Spleen (tissue), 11 donors: ENCODE data around the gene RGS10. TPM values are rescaled to one million over a fixed set of nuclear protein-coding genes. Genes with fewer than 3 reads are reported as not detected.

ENCODE experiments used
- DNase-seq: peaks from one replicate; pipeline ENCODE4 v3.0.0-alpha.2; 2020
- H3K27ac ChIP-seq, 8 donors: fragments of 200-600 bp; sonication (generic) in 7 of 8; 1 replicate in 4 of 8; 2 replicates in 4 of 8; pipeline versions ENCODE4 v1.5.0 to v1.8.0; 2016 to 2021; ENCODE audit warnings: inconsistent platforms in 4 of 8, mild to moderate bottlenecking in 4 of 8, moderate library complexity in 1 of 8
- H3K27me3 ChIP-seq, 7 donors: fragments of 200-600 bp; sonication (generic) in 6 of 7; replicated peaks in 1 of 7; 1 replicate in 4 of 7; 2 replicates in 3 of 7; pipeline versions ENCODE4 v1.5.0 to v1.8.0; 2016 to 2021; ENCODE audit warnings: inconsistent platforms in 3 of 7, mild to moderate bottlenecking in 1 of 7
- H3K36me3 ChIP-seq, 6 donors: fragments of 200-600 bp; sonication (generic) in 5 of 6; 1 replicate in 4 of 6; 2 replicates in 2 of 6; pipeline versions ENCODE4 v1.5.0 to v1.8.0; 2016 to 2021; ENCODE audit warnings: inconsistent platforms in 2 of 6
- H3K4me1 ChIP-seq, 6 donors: fragments of 200-600 bp; sonication (generic) in 5 of 6; 1 replicate in 3 of 6; 2 replicates in 3 of 6; pipeline versions ENCODE4 v1.5.0 to v1.8.0; 2016 to 2021; ENCODE audit warnings: inconsistent platforms in 3 of 6
- H3K4me3 ChIP-seq, 8 donors: fragments of 200-600 bp; sonication (generic) in 7 of 8; 1 replicate in 4 of 8; 2 replicates in 4 of 8; pipeline versions ENCODE4 v1.5.0 to v1.8.0; 2016 to 2021; ENCODE audit warnings: inconsistent platforms in 4 of 8, mild to moderate bottlenecking in 4 of 8, moderate library complexity in 2 of 8
- H3K9me3 ChIP-seq, 8 donors: fragments of 200-600 bp; sonication (generic) in 7 of 8; 1 replicate in 4 of 8; 2 replicates in 4 of 8; pipeline versions ENCODE4 v1.5.0 to v1.8.0; 2016 to 2021; ENCODE audit warnings: inconsistent platforms in 4 of 8
- CTCF ChIP-seq, 11 experiments: fragments of 200-600 bp in 7 of 11; fragments of 450-650 bp in 4 of 11; sonication (generic) in 4 of 11; IDR thresholded peaks in 8 of 11; conservative IDR thresholded peaks in 3 of 11; 1 replicate in 7 of 11; 2 replicates in 4 of 11; pipeline versions ENCODE4 v1.4.0 to v1.8.0; 2016 to 2021; ENCODE audit warnings: antibody characterized with exemption in 11 of 11, inconsistent platforms in 4 of 11, mild to moderate bottlenecking in 1 of 11
- POLR2A ChIP-seq, 3 donors: fragments of 450-650 bp; IDR thresholded peaks; one replicate each; pipeline ENCODE4 v1.5.1; 2017; ENCODE audit warnings: antibody characterized with exemption in 3 of 3, mild to moderate bottlenecking in 1 of 3
- POLR2AphosphoS5 ChIP-seq, 3 donors: sonication (generic); formaldehyde crosslinking; IDR thresholded peaks; one replicate each; pipeline ENCODE4 v1.5.1; 2017; ENCODE audit warnings: antibody characterized with exemption in 3 of 3
- WGBS, 5 donors: extraction: QIAGEN DNeasy Blood & Tissue Kit in 3 of 5; methylation state at CpG; one replicate each; pipeline versions ENCODE4 v1.1.5 to v1.1.7; 2013 to 2018; 5-methylcytosine and 5-hydroxymethylcytosine counted together
- intact Hi-C: fragments of 100-400 bp; cut with DNase I; formaldehyde crosslinking; loops from one replicate; pipeline ENCODE4 v1.15.0; 2023; ENCODE audit warnings: low total_unique reads
- polyA plus RNA-seq, 3 donors: library from polyadenylated mRNA; stranded (reverse); fragments of 200-250 nt; gene quantifications; one replicate each; pipeline ENCODE4 v1.2.1, GENCODE V29; 2013
- total RNA-seq, 7 donors: library from RNA; depleted of rRNA in 3 of 7; stranded (reverse); fragments of >200 nt in 3 of 7; fragmentation: NEBNext Ultra II Directional in 4 of 7; extraction: Animal tissue kit (Norgen Biotek cat#: 25700) in 4 of 7; gene quantifications; one replicate each; pipeline versions ENCODE4 v1.1.0 to v1.2.1, GENCODE V29; 2016 to 2021
- donor health status: healthy with polysubstance abuse.
- donor health status: DM: no; HTN: no; CAD: no; lungs with moderate emphysema.
- donor health status: DM: no; HTN: no; CAD: no.
- donor health status: Bipolar disorder and iron deficiency.
- donor health status: healthy.
- donor health status: DM: no; HTN: no; CAD: no.
- donor health status: DM: yes; HTN: yes; CAD: no.

The RGS10 gene
- total and polyA plus RNA-seq, 10 donors = 29.1 to 127 (median 49.6) TPM

- no peak for TF ChIP-seq POLR2AphosphoS5 (IDR thresholded peaks at IDR 0.05)
- TF ChIP-seq POLR2A (IDR thresholded peaks at IDR 0.05) = no peak
- TF ChIP-seq CTCF (IDR thresholded peaks at IDR 0.05 in 8 of 11, conservative IDR thresholded peaks at IDR 0.05 in 3 of 11) = no peak
- Histone ChIP-seq H3K4me1 (no peaks in the 10 kb centered on the region), H3K27me3 (no peaks in the 10 kb centered on the region), H3K36me3 (peaks cover 0 to 50% (median 18%) of the 10 kb centered on the region in 6 donors), H3K4me3 (no peak overlapping the region), H3K27ac (no peak overlapping the region), H3K9me3 (no peaks in the 10 kb centered on the region)
- intact Hi-C loops = no loop called here
- no peak for DNase-seq
- 91 to 97% (median 94%) methylated on average over 5 of the region's 5 CpGs for WGBS, 5 donors
Measured at GRCh38 chr10:119525116-119525515, 17.4 kb downstream of the RGS10 start.

- no peak overlapping the region for H3K4me3 ChIP-seq
- H3K36me3 ChIP-seq = peaks cover 0 to 50% (median 18%) of the 10 kb centered on the region in 6 donors
- H3K4me1 ChIP-seq = no peaks in the 10 kb centered on the region
- H3K27me3 ChIP-seq = no peaks in the 10 kb centered on the region
- no peak for DNase-seq
- WGBS, 5 donors = 88 to 95% (median 93%) methylated on average over 13 of the region's 13 CpGs
- no peak overlapping the region for H3K27ac ChIP-seq
- no peaks in the 10 kb centered on the region for H3K9me3 ChIP-seq
- TF ChIP-seq POLR2A (IDR thresholded peaks at IDR 0.05) (no peak), POLR2AphosphoS5 (IDR thresholded peaks at IDR 0.05) (no peak), CTCF (IDR thresholded peaks at IDR 0.05 in 8 of 11, conservative IDR thresholded peaks at IDR 0.05 in 3 of 11) (no peak)
- intact Hi-C loops = no loop called here
Measured at GRCh38 chr10:119524720-119525070, 17.8 kb downstream of the RGS10 start.

- intact Hi-C loops = no loop called here
- Histone ChIP-seq H3K9me3 (no peaks in the 10 kb centered on the region), H3K36me3 (peaks cover 0 to 50% (median 18%) of the 10 kb centered on the region in 6 donors), H3K27me3 (no peaks in the 10 kb centered on the region), H3K4me3 (no peak overlapping the region), H3K27ac (no peak overlapping the region), H3K4me1 (peaks cover 0 to 1% (median 0%) of the 10 kb centered on the region in 6 donors)
- TF ChIP-seq CTCF (IDR thresholded peaks at IDR 0.05 in 8 of 11, conservative IDR thresholded peaks at IDR 0.05 in 3 of 11) = no peak
- no peak for TF ChIP-seq POLR2A (IDR thresholded peaks at IDR 0.05)
- no peak for TF ChIP-seq POLR2AphosphoS5 (IDR thresholded peaks at IDR 0.05)
- WGBS, 5 donors = 90 to 94% (median 93%) methylated on average over 19 of the region's 19 CpGs
- no peak for DNase-seq
Measured at GRCh38 chr10:119523895-119524719, 18.4 kb downstream of the RGS10 start.

- peak; percentile 35 for DNase-seq
- no peaks in the 10 kb centered on the region for H3K27me3 ChIP-seq
- no peak overlapping the region for H3K27ac ChIP-seq
- 88 to 95% (median 94%) methylated on average over 11 of the region's 11 CpGs for WGBS, 5 donors
- TF ChIP-seq POLR2AphosphoS5 (IDR thresholded peaks at IDR 0.05) = no peak
- TF ChIP-seq CTCF (IDR thresholded peaks at IDR 0.05 in 8 of 11, conservative IDR thresholded peaks at IDR 0.05 in 3 of 11) = no peak
- TF ChIP-seq POLR2A (IDR thresholded peaks at IDR 0.05) = no peak
- H3K4me1 ChIP-seq = peaks cover 2 to 13% (median 11%) of the 10 kb centered on the region in 6 donors
- H3K9me3 ChIP-seq = no peaks in the 10 kb centered on the region
- peaks cover 0 to 50% (median 18%) of the 10 kb centered on the region in 6 donors for H3K36me3 ChIP-seq
- no peak overlapping the region for H3K4me3 ChIP-seq
- intact Hi-C loops = no loop called here
Measured at GRCh38 chr10:119522747-119523426, 19.6 kb downstream of the RGS10 start.
